ENCODE results near the gene GPR137C.
A peak's percentile ranks its signal among the peaks of the same experiment; 100 is the strongest.
"Not testable (repeated sequence)": the region's sequence is repeated elsewhere in the genome, so short reads cannot be mapped to it uniquely, and the experiment has no call there.

Gene GPR137C

DNA sequence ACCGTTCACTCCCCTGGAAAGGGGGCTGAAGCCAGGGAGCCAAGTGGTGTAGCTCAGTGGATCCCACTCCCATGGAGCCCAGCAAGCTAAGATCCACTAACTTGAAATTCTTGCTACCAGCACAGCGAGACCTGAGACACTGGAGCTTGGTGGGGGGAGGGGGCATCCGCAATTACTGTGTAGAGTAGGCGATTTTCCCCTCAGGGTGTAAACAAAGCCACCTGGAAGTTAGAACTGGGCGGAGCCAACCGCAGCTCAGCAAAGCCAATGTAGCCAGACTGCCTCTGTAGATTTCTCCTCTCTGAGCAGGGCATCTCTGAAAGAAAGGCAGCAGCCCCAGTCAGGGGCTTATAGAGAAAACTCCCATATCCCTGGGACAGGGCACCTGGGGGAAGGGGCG, 15.8 kb downstream of the GPR137C start:
- not testable (repeated sequence) for DNase-seq

DNA sequence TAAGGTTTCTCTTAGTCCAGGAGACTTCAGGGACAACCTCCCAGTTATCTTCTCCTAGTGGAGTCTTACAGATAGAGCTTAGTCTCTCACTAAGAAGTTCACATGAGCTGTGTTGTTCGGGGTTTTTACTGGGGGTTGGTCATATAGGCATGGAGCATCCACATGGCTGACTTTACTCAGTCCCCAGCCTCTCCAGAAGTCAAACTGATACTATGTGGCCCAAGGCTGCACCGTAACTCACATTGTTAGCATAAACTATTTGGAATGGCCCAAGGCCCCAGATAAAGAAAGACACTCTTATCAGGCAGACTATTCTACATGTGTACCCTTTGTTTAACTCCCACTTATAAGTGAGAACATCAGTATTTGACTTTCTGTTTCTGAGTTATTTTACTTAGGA, 23.2 kb downstream of the GPR137C start:
- DNase-seq = no peak

DNA sequence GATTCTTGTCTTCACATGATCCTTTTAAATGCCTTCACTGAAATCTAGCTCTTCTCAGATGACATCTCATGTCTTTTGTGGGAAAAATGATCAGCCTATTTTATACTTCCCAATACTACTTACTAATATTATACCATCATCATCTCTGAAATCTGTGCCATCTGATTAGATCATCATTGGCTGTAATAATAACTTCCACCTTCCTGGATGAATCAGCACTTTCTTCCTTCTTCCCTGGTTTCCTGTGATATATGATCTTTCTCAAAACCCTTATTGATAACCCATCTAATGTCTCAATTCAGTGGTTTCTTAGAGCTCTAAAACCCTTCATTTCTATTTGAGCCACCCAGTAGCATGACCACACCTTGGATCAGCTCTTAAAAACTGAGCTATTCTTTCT, 30.9 kb downstream of the GPR137C start:
- DNase-seq = no peak

DNA sequence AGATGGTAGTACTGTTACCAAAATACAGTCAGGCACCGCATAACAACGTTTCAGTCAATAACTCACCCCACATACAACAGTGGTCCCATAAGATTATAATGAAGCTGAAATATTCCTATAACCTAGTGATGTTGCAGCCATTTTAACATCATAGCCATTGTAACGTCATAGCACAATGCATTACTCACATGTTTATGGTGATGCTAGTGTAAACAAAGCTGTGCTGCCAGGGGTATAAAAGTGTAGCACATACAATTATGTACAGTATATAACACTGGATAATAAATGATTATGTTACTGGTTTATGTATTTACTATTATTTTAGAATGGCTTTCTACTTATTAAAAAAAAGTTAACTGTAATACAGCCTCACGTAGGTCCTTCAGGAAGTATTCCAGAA, 37.0 kb downstream of the GPR137C start:
- no peak for DNase-seq

DNA sequence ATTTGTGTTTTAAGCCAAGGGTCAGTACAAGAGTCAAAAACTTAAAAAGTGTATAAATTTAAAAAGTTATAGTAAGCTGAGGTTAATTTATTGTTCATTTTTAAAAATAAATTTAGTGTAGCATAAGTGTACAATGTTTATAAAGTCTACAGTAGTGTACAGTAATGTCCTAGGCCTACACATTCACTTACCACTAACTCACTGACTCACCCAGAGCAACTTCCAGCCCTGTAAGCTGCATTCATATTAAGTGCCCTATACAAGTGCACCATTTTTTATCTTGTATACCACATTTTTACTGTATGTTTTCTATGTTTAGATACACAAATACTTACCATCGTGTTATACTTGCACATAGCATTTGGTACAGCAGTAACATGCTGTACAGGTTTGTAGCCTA, 37.7 kb downstream of the GPR137C start:
- no peak for DNase-seq

DNA sequence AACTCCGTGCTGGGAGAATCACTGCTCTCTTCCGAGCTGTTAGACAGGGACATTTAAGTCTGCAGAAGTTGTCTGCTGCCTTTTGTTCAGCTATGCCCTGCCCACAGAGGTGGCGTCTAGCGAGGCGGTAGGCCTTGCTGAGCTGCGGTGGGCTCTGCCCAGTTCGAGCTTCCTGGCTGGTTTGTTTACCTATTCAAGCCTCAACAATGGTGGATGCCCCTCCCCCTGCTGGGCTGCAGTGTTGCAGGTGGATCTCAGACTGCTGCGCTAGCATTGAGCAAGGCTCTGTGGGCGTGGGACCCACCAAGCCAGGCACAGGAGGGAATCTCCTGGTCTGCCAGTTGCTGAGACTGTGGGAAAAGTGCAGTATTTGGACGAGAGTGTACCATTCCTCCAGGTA, 43.7 kb downstream of the GPR137C start:
- DNase-seq = no peak

DNA sequence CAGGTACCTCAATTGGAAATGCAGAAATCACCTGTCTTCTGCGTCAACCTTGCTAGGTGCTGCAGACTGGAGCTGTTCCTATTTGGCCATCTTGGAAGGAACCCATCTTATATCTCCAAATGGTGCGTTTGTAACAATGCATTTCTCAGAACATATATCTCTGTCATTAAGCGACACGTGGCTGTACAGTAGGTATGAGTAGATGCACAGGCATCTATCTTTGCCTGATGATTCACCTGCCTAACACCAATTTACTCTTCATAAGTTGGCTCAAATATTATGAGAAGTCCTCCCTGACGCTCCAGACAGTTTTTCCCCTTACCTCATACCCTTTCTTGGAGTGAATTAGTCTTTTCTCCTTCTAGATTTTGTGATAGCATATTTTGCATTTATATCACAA, 44.2 kb downstream of the GPR137C start:
- no peak for DNase-seq

DNA sequence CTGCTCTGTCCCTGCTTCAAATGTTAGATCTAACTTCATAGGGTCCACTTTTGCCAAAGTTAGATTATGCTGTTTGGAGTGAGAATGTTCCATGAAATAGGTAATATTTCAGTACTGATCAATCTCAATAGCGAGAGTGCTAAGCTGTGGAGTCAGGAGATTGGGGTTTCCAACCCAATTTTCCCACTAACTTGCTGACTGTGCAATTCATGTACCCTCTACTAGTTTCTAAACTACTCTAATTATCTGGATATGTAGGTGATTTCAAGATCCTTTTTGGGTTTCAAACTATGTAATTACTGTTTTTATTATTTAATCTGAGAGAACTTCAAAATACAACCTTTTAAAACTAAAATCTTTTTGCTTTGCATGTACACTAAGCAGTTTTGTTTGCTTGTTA, 45.9 kb downstream of the GPR137C start:
- no peak for DNase-seq

DNA sequence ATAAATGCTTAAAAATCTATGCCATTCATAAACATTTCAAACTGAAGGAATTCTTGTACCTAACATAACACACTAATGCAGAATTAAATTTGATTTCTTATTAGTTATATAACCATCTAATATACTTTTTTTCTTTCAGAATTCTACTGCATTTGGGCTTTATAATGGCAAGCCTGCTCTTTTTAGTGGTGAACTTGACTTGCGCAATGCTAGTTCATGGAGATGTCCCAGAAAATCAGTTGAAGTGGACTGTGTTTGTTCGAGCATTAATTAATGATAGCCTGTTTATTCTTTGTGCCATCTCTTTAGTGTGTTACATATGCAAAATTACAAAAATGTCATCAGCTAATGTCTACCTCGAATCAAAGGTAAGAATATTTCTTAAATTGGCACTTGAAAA, 47.3 kb downstream of the GPR137C start:
- no peak for DNase-seq

DNA sequence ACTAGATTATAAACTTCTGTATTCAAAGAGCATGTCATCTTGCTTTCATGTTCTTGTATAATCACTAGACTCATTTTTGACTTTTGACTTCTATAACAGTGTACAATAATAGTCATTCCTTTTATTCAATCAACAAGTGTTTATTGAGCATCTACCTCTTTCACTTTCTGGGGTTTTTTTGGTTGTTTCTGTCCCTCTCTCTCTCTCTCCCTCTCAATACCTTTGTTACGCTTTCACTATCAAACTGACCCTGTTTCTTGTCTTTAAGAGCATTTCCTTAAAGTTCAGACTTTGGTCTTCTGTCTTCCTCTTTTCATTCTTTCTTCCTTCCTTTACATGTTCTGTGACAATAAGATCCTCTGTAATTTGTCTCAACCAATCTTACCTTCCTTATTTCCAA, 49.5 kb downstream of the GPR137C start:
- no peak for DNase-seq

DNA sequence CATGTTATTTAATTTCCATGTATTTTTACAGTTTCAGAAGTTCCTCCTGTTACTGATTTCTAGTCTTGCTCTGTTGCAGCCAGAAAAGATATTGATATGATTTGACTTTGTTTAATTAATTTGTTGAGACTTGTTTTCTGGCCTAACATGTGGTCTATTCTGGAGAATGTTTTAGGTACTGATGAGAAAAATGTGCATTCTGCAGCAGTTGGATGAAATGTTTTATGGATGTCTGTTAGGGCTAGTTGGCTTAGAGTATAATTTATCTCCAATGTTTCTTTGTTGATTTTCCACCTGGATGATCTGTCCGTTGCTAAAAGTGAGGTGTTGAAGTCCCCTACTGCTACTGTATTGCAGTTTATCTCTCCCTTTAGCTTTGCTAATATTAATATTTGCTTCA, 54.4 kb downstream of the GPR137C start:
- no peak for DNase-seq

DNA sequence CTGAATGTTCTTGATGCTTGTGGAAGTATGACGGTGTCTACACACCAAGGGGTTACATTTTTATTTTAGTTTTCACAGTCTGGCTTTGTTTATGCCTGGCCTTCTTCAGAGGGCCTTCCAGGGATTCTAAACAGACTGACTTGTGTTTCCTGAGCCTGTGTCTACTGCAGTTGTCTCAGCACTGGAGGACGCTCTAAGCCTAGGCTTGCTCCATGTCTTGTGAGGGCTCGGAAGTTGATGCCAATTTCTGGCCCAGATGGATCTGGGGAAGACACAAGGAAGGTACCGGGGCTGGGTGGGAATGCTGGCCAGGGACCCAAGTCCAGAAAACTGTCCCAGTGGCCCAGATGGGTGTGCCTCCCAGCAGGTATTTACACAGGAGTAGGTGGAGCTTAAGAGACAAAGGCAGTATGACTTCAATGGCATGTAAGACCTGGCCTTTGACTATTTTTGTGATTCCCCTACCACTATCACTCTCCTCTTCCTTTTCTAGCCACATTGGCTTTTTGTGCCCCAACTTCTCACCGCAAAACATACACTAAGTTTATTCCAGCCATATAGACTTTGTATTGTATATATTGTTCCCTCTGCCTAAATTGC, 56.9 kb downstream of the GPR137C start:
- DNase-seq = no peak

DNA sequence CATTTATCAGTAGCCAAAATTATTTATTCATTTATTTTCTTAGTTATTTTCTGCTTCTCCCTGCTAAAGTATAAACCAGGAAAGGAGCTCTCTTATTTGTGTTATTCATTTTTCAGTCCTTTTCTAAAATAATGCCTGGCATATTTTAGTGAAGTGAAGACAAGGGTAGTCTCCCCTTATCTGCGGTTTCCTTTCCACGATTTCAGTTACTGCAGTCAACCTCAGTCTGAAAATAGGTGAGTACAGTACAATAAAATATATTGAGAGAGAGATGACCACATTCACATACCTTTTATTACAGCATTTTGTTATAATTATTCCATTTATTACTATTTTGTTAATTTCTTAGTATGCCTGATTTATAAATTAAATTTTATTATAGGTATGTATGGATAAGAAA, 57.6 kb downstream of the GPR137C start:
- DNase-seq = no peak

DNA sequence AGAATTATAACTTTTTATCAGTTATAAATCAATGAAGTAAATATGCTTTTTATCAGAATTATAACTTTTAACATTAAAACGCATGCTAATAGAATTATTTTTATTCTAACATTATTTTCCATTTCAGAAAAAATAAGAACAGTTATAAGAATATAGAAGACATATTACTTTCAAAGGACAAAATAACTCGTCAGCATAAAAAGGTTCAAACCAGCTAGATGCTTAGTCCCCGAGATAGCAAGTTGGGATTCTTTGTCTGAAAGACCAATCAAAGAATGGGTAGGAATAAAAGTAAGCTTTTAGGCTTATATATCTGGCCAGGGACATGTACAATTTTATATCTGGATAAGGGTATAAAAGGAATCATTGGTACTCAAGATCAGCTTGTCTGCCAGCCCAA, 66.0 kb downstream of the GPR137C start:
- no peak for DNase-seq

DNA sequence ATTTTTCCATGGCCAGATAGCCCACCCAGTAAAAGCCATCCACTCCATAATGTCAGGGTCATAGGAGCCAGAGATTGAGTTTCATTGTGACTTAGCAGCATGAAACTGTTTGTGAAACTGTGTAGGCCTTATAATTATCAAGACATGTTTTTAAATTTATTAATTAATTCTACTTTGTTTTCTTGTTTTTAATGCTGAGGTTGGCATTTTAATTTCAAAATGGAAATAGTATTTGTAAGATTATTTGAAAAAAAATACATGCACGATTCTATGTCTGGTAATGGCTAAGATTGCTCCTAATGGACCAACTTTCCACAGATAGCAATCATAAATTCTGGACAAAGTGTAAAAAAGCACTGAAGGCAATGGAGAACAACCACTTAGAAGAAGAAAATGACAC, 67.1 kb downstream of the GPR137C start:
- no peak for DNase-seq

DNA sequence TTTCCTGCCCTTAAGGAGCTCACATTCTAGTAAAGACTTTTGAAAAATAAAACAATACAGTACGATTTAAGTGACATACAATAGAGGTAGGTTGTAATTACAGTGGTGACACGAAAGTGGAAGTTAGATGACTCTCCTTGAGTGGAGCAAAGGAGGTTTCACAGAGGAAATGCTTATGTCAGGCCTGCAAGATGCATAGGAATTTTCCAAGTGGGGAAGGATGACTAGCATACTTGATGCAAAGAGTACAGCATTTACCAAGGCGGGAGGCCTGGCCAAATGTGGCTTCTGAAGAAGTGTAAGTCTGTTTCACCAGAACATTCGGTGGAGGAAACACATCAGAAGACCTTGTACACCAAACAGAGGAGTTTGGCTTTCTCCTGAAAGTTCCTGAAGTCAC, 87.5 kb downstream of the GPR137C start:
- DNase-seq = no peak

DNA sequence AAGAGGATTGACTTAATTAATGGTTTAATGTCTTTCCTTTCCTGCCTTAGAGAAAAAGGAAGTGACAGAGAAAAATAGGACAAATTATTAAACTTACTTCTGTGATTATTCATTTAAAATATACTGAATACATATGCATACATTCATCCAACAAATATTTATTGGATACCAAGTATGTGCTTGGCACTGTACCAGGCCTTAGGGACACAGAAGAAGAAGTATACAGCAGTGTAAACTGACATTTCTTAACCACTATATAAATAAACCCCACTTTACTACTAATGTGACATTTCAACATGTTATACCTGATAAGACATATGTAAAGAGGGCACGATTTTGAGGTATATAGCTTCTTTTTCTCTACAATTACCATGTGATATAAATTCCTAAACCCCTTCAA, 89.1 kb downstream of the GPR137C start:
- no peak for DNase-seq

DNA sequence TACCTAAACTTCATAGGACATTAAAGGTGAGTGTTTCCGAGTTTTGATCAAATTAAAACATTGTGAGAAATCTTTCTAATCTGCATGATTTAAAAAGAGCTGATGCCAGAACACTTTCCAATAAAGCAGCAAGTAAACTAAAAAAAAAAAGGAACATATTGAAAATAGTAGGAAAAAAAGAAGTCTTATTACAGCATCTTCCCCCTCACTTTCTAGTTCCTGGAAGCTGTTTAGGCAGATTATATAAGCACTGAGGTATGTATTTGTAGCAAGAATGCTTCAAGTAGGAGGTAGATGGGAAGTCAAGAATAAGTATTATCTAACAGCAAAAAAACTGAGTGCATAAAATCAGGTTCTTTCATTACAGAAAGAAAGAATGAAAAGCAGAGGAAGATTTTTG, 96.9 kb downstream of the GPR137C start:
- no peak for DNase-seq

DNA sequence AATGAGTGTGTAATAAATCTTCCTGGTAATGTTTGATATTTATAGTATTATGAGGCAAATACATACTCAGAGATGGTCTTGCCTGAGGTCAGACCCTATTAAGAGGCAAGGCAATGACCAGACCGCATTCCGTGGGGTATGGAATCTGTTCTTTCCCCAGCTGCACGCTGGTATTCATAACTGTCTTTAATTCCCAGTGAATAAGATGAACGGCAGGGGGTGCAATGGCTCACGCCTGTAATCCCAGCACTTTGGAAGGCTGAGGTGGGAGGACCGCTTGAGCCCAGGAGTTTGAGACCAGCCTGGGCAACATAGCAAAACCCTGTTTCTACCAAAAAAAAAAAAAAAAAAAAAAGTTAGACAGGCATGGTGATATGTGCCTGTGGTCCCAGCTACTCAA, 98.1 kb downstream of the GPR137C start:
- DNase-seq = no peak

DNA sequence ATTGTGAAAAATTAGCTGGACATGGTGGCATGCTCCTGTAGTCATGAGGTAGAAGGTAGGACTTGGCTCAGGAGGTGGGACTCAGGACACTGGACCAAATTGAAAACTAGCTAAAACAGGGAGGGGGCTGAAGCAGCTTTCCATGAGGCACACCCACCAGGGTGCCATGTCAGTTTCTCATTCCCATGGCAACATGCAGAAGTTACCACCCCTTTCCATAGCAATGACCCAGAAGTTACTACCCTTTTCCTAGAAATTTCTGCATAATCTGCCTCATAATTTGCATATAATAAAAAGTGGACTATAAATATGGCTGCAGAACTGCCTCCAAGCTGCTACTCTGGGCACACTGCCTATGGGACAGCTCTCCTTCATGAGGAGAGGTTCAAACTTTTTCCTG, 104.3 kb downstream of the GPR137C start:
- no peak for DNase-seq

DNA sequence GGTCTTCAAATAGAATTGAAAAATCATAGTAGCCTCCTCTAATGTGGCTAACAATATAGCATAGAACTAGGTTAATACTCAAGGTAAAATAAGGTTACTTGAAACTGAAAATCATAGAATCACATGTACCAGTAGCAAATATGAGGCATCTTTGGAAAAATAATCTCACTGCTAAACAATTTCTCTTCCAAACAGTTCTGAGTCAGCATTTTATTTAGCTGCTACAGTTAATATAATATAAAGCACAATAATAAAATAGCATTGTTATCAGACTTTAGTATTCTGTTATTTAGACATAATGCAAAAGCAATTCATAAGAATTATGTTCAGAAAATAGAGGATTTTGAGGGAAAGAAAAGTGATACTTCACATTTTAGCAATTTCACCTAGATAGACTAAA, 107.7 kb downstream of the GPR137C start:
- DNase-seq = no peak

DNA sequence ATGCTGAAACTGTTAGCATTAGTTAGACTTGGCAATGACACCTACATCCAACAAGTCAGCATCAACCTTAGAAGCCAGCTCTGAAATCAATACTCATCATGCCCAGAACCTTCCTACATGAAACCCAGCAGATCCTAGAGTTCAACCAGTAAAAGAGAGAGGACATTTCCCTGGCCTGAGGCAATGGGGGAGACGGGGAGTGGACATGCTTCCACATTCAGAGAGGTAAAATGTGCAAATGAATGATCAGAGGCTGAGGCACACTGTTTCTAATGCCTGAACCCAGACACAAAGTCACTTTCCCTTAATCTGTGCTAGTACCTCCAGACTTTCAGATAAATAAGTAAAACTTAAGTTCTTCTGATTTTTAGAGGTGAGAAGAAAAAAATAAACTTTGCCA, 108.2 kb downstream of the GPR137C start:
- no peak for DNase-seq

DNA sequence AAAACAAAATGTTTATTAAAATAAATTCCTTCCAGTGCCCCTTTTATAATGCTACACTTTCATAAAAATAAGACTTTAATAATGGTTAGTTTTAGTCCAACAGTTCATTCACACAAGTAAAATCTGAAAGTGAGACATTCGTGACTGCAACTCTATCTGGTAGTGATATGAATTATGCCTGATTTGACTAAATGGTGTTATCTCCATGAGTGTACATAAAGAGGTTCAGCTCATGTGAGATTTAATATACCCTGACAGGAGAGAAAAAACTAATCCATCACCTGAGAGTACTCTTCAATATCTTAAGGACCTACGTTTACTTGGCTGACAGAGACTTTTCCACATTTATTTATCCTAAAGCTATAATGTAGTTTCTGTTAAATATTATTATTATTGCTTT, 108.7 kb downstream of the GPR137C start:
- DNase-seq = no peak

DNA sequence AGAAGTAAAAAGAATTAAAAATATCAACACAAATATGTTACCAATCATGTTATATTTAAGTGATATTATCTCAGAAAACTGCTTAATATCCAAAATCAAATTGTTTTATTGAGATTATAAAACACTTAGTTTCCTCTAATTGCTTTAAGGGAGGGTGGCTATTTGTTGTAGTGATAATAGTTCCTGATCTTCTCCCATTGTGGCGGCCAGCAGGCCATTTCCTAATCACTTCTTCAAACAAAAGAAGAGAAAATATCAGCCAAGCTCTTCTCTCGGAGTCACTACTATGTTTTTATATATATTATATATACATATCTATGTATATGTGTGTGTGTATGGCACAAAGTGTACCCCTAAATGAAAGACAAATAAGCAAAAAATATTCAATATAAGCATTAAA, 111.2 kb downstream of the GPR137C start:
- no peak for DNase-seq

DNA sequence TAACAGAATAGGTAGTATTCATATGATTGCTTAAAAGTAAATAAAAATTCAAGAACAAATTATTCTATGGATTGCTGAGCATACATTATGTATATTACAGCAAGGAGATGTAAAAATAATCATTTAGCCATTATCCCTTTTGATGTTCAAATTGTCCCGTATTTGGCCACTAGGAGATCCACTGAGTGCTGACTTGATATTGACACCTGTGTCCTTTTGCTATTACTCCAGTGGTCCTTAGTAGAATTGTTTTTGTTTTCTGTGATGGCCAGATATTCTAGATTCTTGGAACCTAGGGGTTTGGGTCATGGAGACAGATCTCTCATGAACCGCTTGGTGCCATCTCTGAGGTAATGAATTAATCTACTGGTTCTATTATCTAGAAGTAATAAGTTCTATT, 126.0 kb downstream of the GPR137C start:
- peak; percentile 42 for DNase-seq

DNA sequence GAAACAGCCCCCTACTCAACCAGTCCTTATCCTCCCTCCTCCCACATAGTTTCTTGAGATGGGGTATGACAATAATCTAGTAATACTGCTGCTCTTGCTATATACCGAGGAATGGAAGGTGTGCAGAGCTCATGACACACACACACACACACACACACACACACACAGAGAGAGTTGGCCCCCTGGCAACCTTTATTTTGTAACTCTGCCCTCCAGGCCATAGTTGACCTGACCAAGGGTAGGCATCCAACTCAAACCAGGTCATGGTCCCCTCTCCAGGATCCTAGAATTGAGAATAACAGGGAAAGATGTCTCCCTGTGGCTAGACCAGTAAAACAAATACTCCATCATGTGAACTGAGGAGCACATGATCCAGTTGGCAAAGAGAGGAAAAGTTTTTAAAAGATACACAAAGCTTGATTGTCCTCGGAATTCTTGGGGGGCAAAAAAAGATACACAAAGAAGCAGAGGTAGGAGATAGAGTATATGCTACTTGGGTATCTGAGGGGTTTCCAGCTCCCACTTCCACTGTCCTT, 131.4 kb downstream of the GPR137C start:
- DNase-seq = no peak

Data from CD4-positive, alpha-beta T cell treated with Interleukin-17A for 1 hour (primary cell).